ENCODE measurements around the gene PPFIBP2. TPM values are rescaled to one million over a fixed set of nuclear protein-coding genes. Genes with fewer than 3 reads are reported as not detected.

PPFIBP2 gene
- total RNA-seq, 1 donor from 2014 or later, result 74.1 TPM

- peaks cover 45% of the 10 kb centered on the region for H3K36me3 Mint-ChIP-seq (ENCODE audit: unreplicated experiment)
- TF ChIP-seq CTCF (IDR thresholded peaks at IDR 0.05), result no peak
- H3K4me3 Mint-ChIP-seq (ENCODE audit: unreplicated experiment), result no peak overlapping the region
- H3K9me3 Mint-ChIP-seq (ENCODE audit: unreplicated experiment), result no peaks in the 10 kb centered on the region
- peaks cover 21% of the 10 kb centered on the region for H3K4me1 Mint-ChIP-seq (ENCODE audit: unreplicated experiment)
- no peaks in the 10 kb centered on the region for H3K27me3 Mint-ChIP-seq (ENCODE audit: unreplicated experiment)
- no peak overlapping the region for H3K27ac Mint-ChIP-seq (ENCODE audit: unreplicated experiment)
- no peak for DNase-seq (ENCODE audit: extremely low spot score, unreplicated experiment)
These were observed 95.7 kb downstream of the PPFIBP2 start for GRCh38 chr11:7609521-7609920.

- Mint-ChIP-seq H3K27ac (ENCODE audit: unreplicated experiment) (no peak overlapping the region), H3K4me3 (ENCODE audit: unreplicated experiment) (no peak overlapping the region), H3K4me1 (ENCODE audit: unreplicated experiment) (peaks cover 22% of the 10 kb centered on the region), H3K27me3 (ENCODE audit: unreplicated experiment) (no peaks in the 10 kb centered on the region), H3K9me3 (ENCODE audit: unreplicated experiment) (no peaks in the 10 kb centered on the region), H3K36me3 (ENCODE audit: unreplicated experiment) (peaks cover 48% of the 10 kb centered on the region)
- no peak for DNase-seq (ENCODE audit: extremely low spot score, unreplicated experiment)
- TF ChIP-seq CTCF (IDR thresholded peaks at IDR 0.05), result no peak
These were observed 96.6 kb downstream of the PPFIBP2 start for GRCh38 chr11:7610393-7610792.

GRCh38 chr11:7611411-7611810 is 97.6 kb downstream of the PPFIBP2 start:
- Mint-ChIP-seq H3K4me1 (ENCODE audit: unreplicated experiment) (peaks cover 22% of the 10 kb centered on the region), H3K9me3 (ENCODE audit: unreplicated experiment) (no peaks in the 10 kb centered on the region), H3K27ac (ENCODE audit: unreplicated experiment) (no peak overlapping the region)

GRCh38 chr11:7612056-7612660 is 98.4 kb downstream of the PPFIBP2 start:
- H3K36me3 Mint-ChIP-seq (ENCODE audit: unreplicated experiment), result peaks cover 65% of the 10 kb centered on the region
- peaks cover 22% of the 10 kb centered on the region for H3K4me1 Mint-ChIP-seq (ENCODE audit: unreplicated experiment)
- no peak overlapping the region for H3K4me3 Mint-ChIP-seq (ENCODE audit: unreplicated experiment)
- no peak for DNase-seq (ENCODE audit: extremely low spot score, unreplicated experiment)
- H3K27me3 Mint-ChIP-seq (ENCODE audit: unreplicated experiment), result no peaks in the 10 kb centered on the region
- no peak for TF ChIP-seq CTCF (IDR thresholded peaks at IDR 0.05)
- H3K27ac Mint-ChIP-seq (ENCODE audit: unreplicated experiment), result peak overlapping the region; percentile 61
- no peaks in the 10 kb centered on the region for H3K9me3 Mint-ChIP-seq (ENCODE audit: unreplicated experiment)

More at GRCh38 chr11:7611411-7611810, 97.6 kb downstream of the PPFIBP2 start:
- no peak for TF ChIP-seq CTCF (IDR thresholded peaks at IDR 0.05)
- Mint-ChIP-seq H3K4me3 (ENCODE audit: unreplicated experiment) (no peak overlapping the region), H3K36me3 (ENCODE audit: unreplicated experiment) (peaks cover 57% of the 10 kb centered on the region), H3K27me3 (ENCODE audit: unreplicated experiment) (no peaks in the 10 kb centered on the region)
- DNase-seq (ENCODE audit: extremely low spot score, unreplicated experiment), result no peak

- Mint-ChIP-seq H3K27ac (ENCODE audit: unreplicated experiment) (peak overlapping the region; percentile 61), H3K4me1 (ENCODE audit: unreplicated experiment) (peaks cover 22% of the 10 kb centered on the region), H3K27me3 (ENCODE audit: unreplicated experiment) (no peaks in the 10 kb centered on the region), H3K36me3 (ENCODE audit: unreplicated experiment) (peaks cover 68% of the 10 kb centered on the region), H3K9me3 (ENCODE audit: unreplicated experiment) (no peaks in the 10 kb centered on the region), H3K4me3 (ENCODE audit: unreplicated experiment) (no peak overlapping the region)
- no peak for DNase-seq (ENCODE audit: extremely low spot score, unreplicated experiment)
- no peak for TF ChIP-seq CTCF (IDR thresholded peaks at IDR 0.05)
These were observed 99.0 kb downstream of the PPFIBP2 start for GRCh38 chr11:7612661-7613393.

All from osteocyte (in vitro differentiated cells).